Astrocyte (in vitro differentiated cells and primary cell): Measurements from ENCODE around the gene ANKRD33B. TPM values are rescaled to one million over a fixed set of nuclear protein-coding genes. Genes with fewer than 3 reads are reported as not detected.

Source experiments
- DNase-seq: peaks from one replicate; pipeline ENCODE4 v3.0.0-alpha.2; 2010; ENCODE audit warnings: low read depth
- FAIRE-seq: peaks from 2 replicates; lab custom pipeline; 2011; peaks lifted over from hg19 to GRCh38; lab: Jason Lieb, UNC
- H2AFZ ChIP-seq: 2 replicates; pipeline ENCODE4 v1.6.0; 2012; ENCODE audit warnings: low read depth, low read length, inconsistent platforms
- H3K27ac ChIP-seq: 2 replicates; pipeline ENCODE4 v1.5.1; 2011; ENCODE audit warnings: low read depth, low read length, inconsistent platforms
- H3K27me3 ChIP-seq: 2 replicates; pipeline ENCODE4 v1.6.0; 2011; ENCODE audit warnings: low read length, inconsistent platforms; ENCODE audit not compliant: insufficient read depth
- H3K36me3 ChIP-seq: 2 replicates; pipeline ENCODE4 v1.5.1; 2011; ENCODE audit warnings: low read length, inconsistent platforms; ENCODE audit not compliant: insufficient read depth
- H3K4me1 ChIP-seq: 2 replicates; pipeline ENCODE4 v1.5.1; 2011; ENCODE audit warnings: low read length, inconsistent platforms; ENCODE audit not compliant: insufficient read depth
- H3K4me2 ChIP-seq: 2 replicates; pipeline ENCODE4 v1.6.0; 2012; ENCODE audit warnings: low read length, inconsistent platforms
- H3K4me3 ChIP-seq: 2 replicates; pipeline ENCODE4 v1.5.1; 2011; ENCODE audit warnings: low read depth, mild to moderate bottlenecking, low read length, inconsistent platforms; ENCODE audit not compliant: insufficient read depth
- H3K79me2 ChIP-seq: 2 replicates; pipeline ENCODE4 v1.6.0; 2012; ENCODE audit warnings: mild to moderate bottlenecking, low read length, inconsistent platforms; ENCODE audit not compliant: insufficient read depth
- H3K9ac ChIP-seq: 2 replicates; pipeline ENCODE4 v1.6.0; 2012; ENCODE audit warnings: mild to moderate bottlenecking, low read length, inconsistent platforms
- H3K9me3 ChIP-seq: 2 replicates; pipeline ENCODE4 v1.5.1; 2012; ENCODE audit warnings: low read depth, mild to moderate bottlenecking, low read length, inconsistent platforms; ENCODE audit not compliant: insufficient read depth
- H4K20me1 ChIP-seq: 2 replicates; pipeline ENCODE4 v1.6.0; 2012; ENCODE audit warnings: low read length, inconsistent platforms; ENCODE audit not compliant: insufficient read depth
- H3K27ac Mint-ChIP-seq: one replicate; pipeline ENCODE4 v1.8.0; 2021; ENCODE audit warnings: mild to moderate bottlenecking, mixed read lengths; ENCODE audit not compliant: unreplicated experiment
- H3K27me3 Mint-ChIP-seq: one replicate; pipeline ENCODE4 v1.8.0; 2021; ENCODE audit warnings: low read depth, mixed read lengths; ENCODE audit not compliant: unreplicated experiment
- H3K36me3 Mint-ChIP-seq: one replicate; pipeline ENCODE4 v1.8.0; 2021; ENCODE audit warnings: low read depth, mixed read lengths; ENCODE audit not compliant: unreplicated experiment
- H3K4me1 Mint-ChIP-seq: one replicate; pipeline ENCODE4 v1.8.0; 2021; ENCODE audit warnings: low read depth, mixed read lengths; ENCODE audit not compliant: unreplicated experiment
- H3K4me3 Mint-ChIP-seq: one replicate; pipeline ENCODE4 v1.8.0; 2021; ENCODE audit warnings: mild to moderate bottlenecking, moderate library complexity, mixed read lengths; ENCODE audit not compliant: unreplicated experiment
- H3K9me3 Mint-ChIP-seq: one replicate; pipeline ENCODE4 v1.8.0; 2021; ENCODE audit warnings: mild to moderate bottlenecking, mixed read lengths; ENCODE audit not compliant: unreplicated experiment
- CTCF ChIP-seq: IDR thresholded peaks from 2 replicates; pipeline ENCODE4 v1.5.1; 2011; ENCODE audit warnings: low read depth, mild to moderate bottlenecking, inconsistent platforms, low read length, moderate library complexity; ENCODE audit not compliant: insufficient read depth
- EZH2 ChIP-seq: IDR thresholded peaks from 2 replicates; pipeline ENCODE4 v1.6.1; 2012; ENCODE audit warnings: mild to moderate bottlenecking, low read length, inconsistent platforms; ENCODE audit not compliant: insufficient read depth
- total RNA-seq: library from RNA; stranded (reverse); gene quantifications from 2 replicates; pipeline ENCODE4 v1.2.1, GENCODE V29; 2021

The ANKRD33B gene
- total RNA-seq, 1 donor from 2014 or later = 22.7 TPM

GRCh38 chr5:10577371-10578292 lies 13.8 kb downstream of the ANKRD33B start:
- H3K4me2 ChIP-seq = peak overlapping the region; percentile 22
- H3K4me3 ChIP-seq = no peak overlapping the region
- peaks cover 8% of the 10 kb centered on the region for H4K20me1 ChIP-seq
- DNase-seq (no peak), FAIRE-seq (no peak)
- no peak overlapping the region for H2AFZ ChIP-seq
- Mint-ChIP-seq H3K27me3 (no peaks in the 10 kb centered on the region), H3K36me3 (peaks cover 9% of the 10 kb centered on the region), H3K4me1 (peaks cover 43% of the 10 kb centered on the region), H3K9me3 (peaks cover 2% of the 10 kb centered on the region), H3K27ac (peak overlapping the region; percentile 18), H3K4me3 (peak overlapping the region; percentile 34)
- no peaks in the 10 kb centered on the region for H3K27me3 ChIP-seq
- peaks cover 8% of the 10 kb centered on the region for H3K4me1 ChIP-seq
- H3K36me3 ChIP-seq = no peaks in the 10 kb centered on the region
- H3K9ac ChIP-seq = no peak overlapping the region
- TF ChIP-seq EZH2 (no peak), CTCF (no peak)
- no peaks in the 10 kb centered on the region for H3K9me3 ChIP-seq
- H3K27ac ChIP-seq = no peak overlapping the region
- peaks cover 3% of the 10 kb centered on the region for H3K79me2 ChIP-seq

GRCh38 chr5:10578293-10578665 lies 14.4 kb downstream of the ANKRD33B start:
- peaks cover 9% of the 10 kb centered on the region for H3K36me3 Mint-ChIP-seq
- no peak overlapping the region for H3K9ac ChIP-seq
- no peaks in the 10 kb centered on the region for H3K9me3 ChIP-seq
- FAIRE-seq = no peak
- H3K27ac ChIP-seq = no peak overlapping the region
- no peaks in the 10 kb centered on the region for H3K27me3 Mint-ChIP-seq
- no peaks in the 10 kb centered on the region for H3K36me3 ChIP-seq
- peaks cover 8% of the 10 kb centered on the region for H3K4me1 ChIP-seq
- no peak overlapping the region for H2AFZ ChIP-seq
- peaks cover 2% of the 10 kb centered on the region for H3K9me3 Mint-ChIP-seq
- peaks cover 8% of the 10 kb centered on the region for H4K20me1 ChIP-seq
- no peak overlapping the region for H3K4me3 ChIP-seq
- H3K79me2 ChIP-seq = peaks cover 3% of the 10 kb centered on the region
- H3K4me2 ChIP-seq = no peak overlapping the region
- no peak overlapping the region for H3K27ac Mint-ChIP-seq
- H3K4me3 Mint-ChIP-seq = no peak overlapping the region
- TF ChIP-seq EZH2 = no peak
- no peak for TF ChIP-seq CTCF
- DNase-seq = no peak
- H3K4me1 Mint-ChIP-seq = peaks cover 43% of the 10 kb centered on the region
- H3K27me3 ChIP-seq = no peaks in the 10 kb centered on the region

- no peak for TF ChIP-seq CTCF
- TF ChIP-seq EZH2 = no peak
- H3K9me3 ChIP-seq = no peaks in the 10 kb centered on the region
- H3K4me3 ChIP-seq = no peak overlapping the region
- peaks cover 8% of the 10 kb centered on the region for H3K4me1 ChIP-seq
- DNase-seq (no peak), FAIRE-seq (no peak)
- peaks cover 3% of the 10 kb centered on the region for H3K79me2 ChIP-seq
- H3K27ac Mint-ChIP-seq = no peak overlapping the region
- no peak overlapping the region for H3K9ac ChIP-seq
- peaks cover 8% of the 10 kb centered on the region for H4K20me1 ChIP-seq
- no peaks in the 10 kb centered on the region for H3K27me3 Mint-ChIP-seq
- peaks cover 6% of the 10 kb centered on the region for H3K36me3 Mint-ChIP-seq
- H3K27ac ChIP-seq = no peak overlapping the region
- no peaks in the 10 kb centered on the region for H3K27me3 ChIP-seq
- H3K4me1 Mint-ChIP-seq = peaks cover 43% of the 10 kb centered on the region
- H2AFZ ChIP-seq = no peak overlapping the region
- H3K9me3 Mint-ChIP-seq = peaks cover 2% of the 10 kb centered on the region
- H3K4me3 Mint-ChIP-seq = no peak overlapping the region
- no peak overlapping the region for H3K4me2 ChIP-seq
- H3K36me3 ChIP-seq = no peaks in the 10 kb centered on the region
These were observed 15.0 kb downstream of the ANKRD33B start for GRCh38 chr5:10578869-10579268.
